Measurements from ENCODE around the gene SLC16A14.

- TF ChIP-seq POLR2A (IDR thresholded peaks at IDR 0.05; ENCODE audit: low read depth, low read length), result no peak
- TF ChIP-seq EZH2 (IDR thresholded peaks at IDR 0.05; ENCODE audit: borderline replicate concordance, low read depth, low read length, severe bottlenecking), result no peak
- no peak for TF ChIP-seq CTCF (IDR thresholded peaks at IDR 0.05; ENCODE audit: extremely low read depth in 1 of 2, insufficient read depth in 1 of 2, low read depth in 1 of 2, low read length in 2 of 2)
Measured at GRCh38 chr2:230071421-230071820, 2.7 kb upstream of the SLC16A14 start.
